ENCODE results near the gene VPS50. TPM values are rescaled to one million over a fixed set of nuclear protein-coding genes. Genes with fewer than 3 reads are reported as not detected.

The VPS50 gene
- total RNA-seq, 1 experiment from 2014 or later, result 9.2 TPM

- no peaks in the 10 kb centered on the region for H3K9me3 Mint-ChIP-seq
- peaks cover 45% of the 10 kb centered on the region for H3K27me3 Mint-ChIP-seq (ENCODE audit: low read depth)
- no peak overlapping the region for H3K27ac Mint-ChIP-seq
- H3K4me3 Mint-ChIP-seq, result no peak overlapping the region
- ChIA-PET POLR2A (no interaction called here), CTCF (interaction anchor here (0.7 to 2.8 kb wide), 4 partner anchors 19 to 166 kb away, joined by 3 to 19 read pairs (median 3); no protein-coding TSS in a partner anchor)
- ATAC-seq (no peak), DNase-seq (ENCODE audit: low spot score) (no peak)
- no peaks in the 10 kb centered on the region for H3K36me3 Mint-ChIP-seq
- H3K4me1 Mint-ChIP-seq, result peaks cover 14% of the 10 kb centered on the region
- TF ChIP-seq, protein P1, sequence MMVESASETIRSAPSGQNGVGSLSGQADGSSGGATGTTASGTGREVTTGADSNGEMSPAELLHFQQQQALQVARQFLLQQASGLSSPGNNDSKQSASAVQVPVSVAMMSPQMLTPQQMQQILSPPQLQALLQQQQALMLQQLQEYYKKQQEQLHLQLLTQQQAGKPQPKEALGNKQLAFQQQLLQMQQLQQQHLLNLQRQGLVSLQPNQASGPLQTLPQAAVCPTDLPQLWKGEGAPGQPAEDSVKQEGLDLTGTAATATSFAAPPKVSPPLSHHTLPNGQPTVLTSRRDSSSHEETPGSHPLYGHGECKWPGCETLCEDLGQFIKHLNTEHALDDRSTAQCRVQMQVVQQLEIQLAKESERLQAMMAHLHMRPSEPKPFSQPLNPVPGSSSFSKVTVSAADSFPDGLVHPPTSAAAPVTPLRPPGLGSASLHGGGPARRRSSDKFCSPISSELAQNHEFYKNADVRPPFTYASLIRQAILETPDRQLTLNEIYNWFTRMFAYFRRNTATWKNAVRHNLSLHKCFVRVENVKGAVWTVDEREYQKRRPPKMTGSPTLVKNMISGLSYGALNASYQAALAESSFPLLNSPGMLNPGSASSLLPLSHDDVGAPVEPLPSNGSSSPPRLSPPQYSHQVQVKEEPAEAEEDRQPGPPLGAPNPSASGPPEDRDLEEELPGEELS (CRISPR knock-in tag; IDR thresholded peaks at IDR 0.05), result no peak
Observed at GRCh38 chr7:93392984-93393383, 160.8 kb downstream of the VPS50 start.

DNA sequence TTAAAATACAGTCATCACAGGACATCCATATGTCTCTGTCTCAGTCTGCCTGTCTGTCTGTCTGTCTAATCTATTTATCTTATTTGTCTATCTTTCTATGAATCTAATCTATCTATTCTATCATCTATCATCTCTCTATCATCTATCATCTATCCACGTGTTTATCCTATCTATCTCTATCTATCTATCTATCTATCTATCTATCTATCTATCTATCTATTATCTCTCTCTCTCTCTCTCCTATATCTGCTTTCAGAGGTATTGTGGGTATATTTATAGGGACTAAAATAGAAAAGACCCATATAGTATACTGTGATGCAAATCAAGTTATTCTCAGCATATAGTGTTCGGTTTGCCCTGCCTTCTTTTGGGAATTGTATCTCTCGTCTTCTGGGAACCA lies 167.5 kb downstream of the VPS50 start:
- H3K9me3 Mint-ChIP-seq, result no peaks in the 10 kb centered on the region
- no peak overlapping the region for H3K27ac Mint-ChIP-seq
- no peaks in the 10 kb centered on the region for H3K36me3 Mint-ChIP-seq
- ChIA-PET CTCF (interaction anchor here (1.3 kb wide), 1 partner anchor 151 kb away, joined by 3 read pairs; no protein-coding TSS in a partner anchor), POLR2A (no interaction called here)
- DNase-seq (ENCODE audit: low spot score) (no peak), ATAC-seq (no peak)
- H3K4me1 Mint-ChIP-seq, result peaks cover 11% of the 10 kb centered on the region
- H3K4me3 Mint-ChIP-seq, result no peak overlapping the region
- peaks cover 10% of the 10 kb centered on the region for H3K27me3 Mint-ChIP-seq (ENCODE audit: low read depth)
- TF ChIP-seq GRHL2 (CRISPR knock-in tag; IDR thresholded peaks at IDR 0.05; ENCODE audit: insufficient replicate concordance, severe bottlenecking) (no peak), ZNF232 (CRISPR knock-in tag; IDR thresholded peaks at IDR 0.05) (no peak), ATF6 (CRISPR knock-in tag; IDR thresholded peaks at IDR 0.05) (no peak), FOXK1 (CRISPR knock-in tag; IDR thresholded peaks at IDR 0.05) (no peak)

- no peak overlapping the region for H3K4me3 Mint-ChIP-seq
- ATAC-seq (no peak), DNase-seq (ENCODE audit: low spot score) (no peak)
- peaks cover 14% of the 10 kb centered on the region for H3K36me3 Mint-ChIP-seq
- no peaks in the 10 kb centered on the region for H3K27me3 Mint-ChIP-seq (ENCODE audit: low read depth)
- ChIA-PET POLR2A (no interaction called here), CTCF (no interaction called here)
- peaks cover 23% of the 10 kb centered on the region for H3K9me3 Mint-ChIP-seq
- H3K27ac Mint-ChIP-seq, result no peak overlapping the region
- H3K4me1 Mint-ChIP-seq, result peaks cover 11% of the 10 kb centered on the region
- no peak for TF ChIP-seq OVOL2 (CRISPR knock-in tag; IDR thresholded peaks at IDR 0.05; ENCODE audit: borderline replicate concordance)
- TF ChIP-seq, protein P2, sequence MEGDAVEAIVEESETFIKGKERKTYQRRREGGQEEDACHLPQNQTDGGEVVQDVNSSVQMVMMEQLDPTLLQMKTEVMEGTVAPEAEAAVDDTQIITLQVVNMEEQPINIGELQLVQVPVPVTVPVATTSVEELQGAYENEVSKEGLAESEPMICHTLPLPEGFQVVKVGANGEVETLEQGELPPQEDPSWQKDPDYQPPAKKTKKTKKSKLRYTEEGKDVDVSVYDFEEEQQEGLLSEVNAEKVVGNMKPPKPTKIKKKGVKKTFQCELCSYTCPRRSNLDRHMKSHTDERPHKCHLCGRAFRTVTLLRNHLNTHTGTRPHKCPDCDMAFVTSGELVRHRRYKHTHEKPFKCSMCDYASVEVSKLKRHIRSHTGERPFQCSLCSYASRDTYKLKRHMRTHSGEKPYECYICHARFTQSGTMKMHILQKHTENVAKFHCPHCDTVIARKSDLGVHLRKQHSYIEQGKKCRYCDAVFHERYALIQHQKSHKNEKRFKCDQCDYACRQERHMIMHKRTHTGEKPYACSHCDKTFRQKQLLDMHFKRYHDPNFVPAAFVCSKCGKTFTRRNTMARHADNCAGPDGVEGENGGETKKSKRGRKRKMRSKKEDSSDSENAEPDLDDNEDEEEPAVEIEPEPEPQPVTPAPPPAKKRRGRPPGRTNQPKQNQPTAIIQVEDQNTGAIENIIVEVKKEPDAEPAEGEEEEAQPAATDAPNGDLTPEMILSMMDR (IDR thresholded peaks at IDR 0.05), result no peak
- no peak for TF ChIP-seq ZNF416 (CRISPR knock-in tag; IDR thresholded peaks at IDR 0.05)
- no peak for TF ChIP-seq PRRX2 (CRISPR knock-in tag; IDR thresholded peaks at IDR 0.05)
- TF ChIP-seq ZNF219 (CRISPR knock-in tag; IDR thresholded peaks at IDR 0.05; ENCODE audit: borderline replicate concordance), result no peak
- TF ChIP-seq USF1 (CRISPR knock-in tag; IDR thresholded peaks at IDR 0.05), result no peak
- TF ChIP-seq NFE2L1 (CRISPR knock-in tag; IDR thresholded peaks at IDR 0.05), result no peak
- TF ChIP-seq ZNF423 (CRISPR knock-in tag; IDR thresholded peaks at IDR 0.05), result no peak
- TF ChIP-seq CREM (CRISPR knock-in tag; IDR thresholded peaks at IDR 0.05), result no peak
- no peak for TF ChIP-seq ATF1 (CRISPR knock-in tag; IDR thresholded peaks at IDR 0.05)
- no peak for TF ChIP-seq FOXP1 (CRISPR knock-in tag; IDR thresholded peaks at IDR 0.05; ENCODE audit: borderline replicate concordance)
- TF ChIP-seq ARID4B (CRISPR knock-in tag; IDR thresholded peaks at IDR 0.05; ENCODE audit: borderline replicate concordance), result no peak
- TF ChIP-seq SMAD3 (CRISPR knock-in tag; IDR thresholded peaks at IDR 0.05; ENCODE audit: borderline replicate concordance), result no peak
- TF ChIP-seq E2F1 (CRISPR knock-in tag; IDR thresholded peaks at IDR 0.05), result no peak
- TF ChIP-seq, protein P3, sequence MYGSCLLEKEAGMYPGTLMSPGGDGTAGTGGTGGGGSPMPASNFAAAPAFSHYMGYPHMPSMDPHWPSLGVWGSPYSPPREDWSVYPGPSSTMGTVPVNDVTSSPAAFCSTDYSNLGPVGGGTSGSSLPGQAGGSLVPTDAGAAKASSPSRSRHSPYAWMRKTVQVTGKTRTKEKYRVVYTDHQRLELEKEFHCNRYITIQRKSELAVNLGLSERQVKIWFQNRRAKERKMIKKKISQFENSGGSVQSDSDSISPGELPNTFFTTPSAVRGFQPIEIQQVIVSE (CRISPR knock-in tag; IDR thresholded peaks at IDR 0.05; ENCODE audit: borderline replicate concordance), result no peak
Observed at GRCh38 chr7:93402944-93403343, 170.8 kb downstream of the VPS50 start.
